CD4-positive, alpha-beta T cell treated with Interleukin-21 for 1 hour (primary cell): ENCODE results near the gene URB2.
"Not testable (repeated sequence)": the region's sequence is repeated elsewhere in the genome, so short reads cannot be mapped to it uniquely, and the experiment has no call there.

ENCODE experiments used
- DNase-seq: peaks from one replicate; pipeline ENCODE4 v3.0.0-alpha.2; 2020

Gene URB2

GRCh38 chr1:229696385-229696784 lies 70.3 kb downstream of the URB2 start:
- no peak for DNase-seq

GRCh38 chr1:229699613-229700267 lies 73.7 kb downstream of the URB2 start:
- no peak for DNase-seq

- no peak for DNase-seq
These were observed 78.1 kb downstream of the URB2 start for GRCh38 chr1:229704157-229704556.

GRCh38 chr1:229705152-229705551 lies 79.1 kb downstream of the URB2 start:
- not testable (repeated sequence) for DNase-seq

- DNase-seq, result not testable (repeated sequence)
These were observed 81.1 kb downstream of the URB2 start for GRCh38 chr1:229707127-229707526.

GRCh38 chr1:229709500-229710013 lies 83.5 kb downstream of the URB2 start:
- DNase-seq, result no peak
